ENCODE measurements around the gene CUL2. TPM values are rescaled to one million over a fixed set of nuclear protein-coding genes. Genes with fewer than 3 reads are reported as not detected.

The CUL2 gene
- total RNA-seq, 4 donors from 2014 or later: 15.0 to 18.7 (median 17.5) TPM

DNA sequence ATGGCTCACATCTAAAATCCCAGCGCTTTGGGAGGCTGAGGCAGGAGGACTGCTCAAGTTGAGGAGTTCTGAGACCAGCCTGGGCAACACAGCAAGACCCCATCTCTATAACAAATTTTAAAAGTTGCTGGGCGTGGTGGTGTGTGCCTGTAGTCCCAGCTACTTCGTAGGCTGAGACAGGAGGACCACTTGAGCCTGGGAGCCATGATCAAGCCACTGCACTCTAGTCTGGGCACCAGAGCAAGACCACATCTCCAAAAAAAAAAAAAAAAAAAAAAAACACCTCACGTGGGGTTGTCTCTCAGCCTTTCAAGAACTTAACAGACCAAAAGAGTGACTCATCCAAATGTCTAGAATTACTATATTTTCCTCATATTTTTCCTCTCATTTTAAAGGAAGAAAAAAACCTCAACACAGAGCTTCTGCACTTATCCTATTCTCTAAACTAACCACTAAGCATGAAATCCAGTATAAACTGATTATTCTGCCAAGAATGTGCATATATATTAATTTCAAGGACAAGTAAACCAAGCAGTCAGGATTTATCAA lies 46.3 kb downstream of the CUL2 start:
- 94 to 97% methylated on average over 4 of the region's 4 CpGs for WGBS, 2 donors

DNA sequence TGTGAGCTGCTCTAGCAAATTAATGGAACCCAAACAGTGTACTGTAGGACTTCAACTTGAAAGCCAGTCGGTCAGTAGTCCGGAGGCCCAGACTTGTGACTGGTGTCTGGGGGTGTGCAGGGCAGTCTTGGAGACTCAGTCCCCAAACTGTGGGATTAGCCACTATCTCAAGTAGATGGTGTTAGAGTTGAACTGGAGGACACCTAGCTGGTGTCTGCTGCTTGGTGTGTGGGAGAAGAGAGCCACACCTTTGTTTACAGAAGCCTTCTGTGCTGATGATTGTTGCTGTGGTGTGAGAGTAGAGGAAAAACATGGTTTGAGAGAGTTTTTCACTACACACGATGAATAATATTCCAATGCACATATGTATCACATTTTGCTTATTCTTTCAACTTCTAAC lies 47.4 kb downstream of the CUL2 start:
- intact Hi-C loops (cut with DNase I; ENCODE audit: low total_unique reads): no loop called here
- H3K4me3 ChIP-seq (ENCODE audit: low read depth, poor library complexity, severe bottlenecking): no peak overlapping the region
- 89 to 91% methylated on average over 3 of the region's 3 CpGs for WGBS, 2 donors
- TF ChIP-seq, protein P1, sequence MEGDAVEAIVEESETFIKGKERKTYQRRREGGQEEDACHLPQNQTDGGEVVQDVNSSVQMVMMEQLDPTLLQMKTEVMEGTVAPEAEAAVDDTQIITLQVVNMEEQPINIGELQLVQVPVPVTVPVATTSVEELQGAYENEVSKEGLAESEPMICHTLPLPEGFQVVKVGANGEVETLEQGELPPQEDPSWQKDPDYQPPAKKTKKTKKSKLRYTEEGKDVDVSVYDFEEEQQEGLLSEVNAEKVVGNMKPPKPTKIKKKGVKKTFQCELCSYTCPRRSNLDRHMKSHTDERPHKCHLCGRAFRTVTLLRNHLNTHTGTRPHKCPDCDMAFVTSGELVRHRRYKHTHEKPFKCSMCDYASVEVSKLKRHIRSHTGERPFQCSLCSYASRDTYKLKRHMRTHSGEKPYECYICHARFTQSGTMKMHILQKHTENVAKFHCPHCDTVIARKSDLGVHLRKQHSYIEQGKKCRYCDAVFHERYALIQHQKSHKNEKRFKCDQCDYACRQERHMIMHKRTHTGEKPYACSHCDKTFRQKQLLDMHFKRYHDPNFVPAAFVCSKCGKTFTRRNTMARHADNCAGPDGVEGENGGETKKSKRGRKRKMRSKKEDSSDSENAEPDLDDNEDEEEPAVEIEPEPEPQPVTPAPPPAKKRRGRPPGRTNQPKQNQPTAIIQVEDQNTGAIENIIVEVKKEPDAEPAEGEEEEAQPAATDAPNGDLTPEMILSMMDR (IDR thresholded peaks at IDR 0.05): no peak
- TF ChIP-seq POLR2A (IDR thresholded peaks at IDR 0.05): no peak
- DNase-seq (ENCODE audit: low spot score in 2 of 2): no peak

More for the DNA sequence above, 46.3 kb downstream of the CUL2 start:
- TF ChIP-seq, protein P1 (IDR thresholded peaks at IDR 0.05): no peak
- TF ChIP-seq POLR2A (IDR thresholded peaks at IDR 0.05): no peak
- H3K4me3 ChIP-seq (ENCODE audit: low read depth, poor library complexity, severe bottlenecking): no peak overlapping the region
- intact Hi-C loops (cut with DNase I; ENCODE audit: low total_unique reads): no loop called here
- DNase-seq (ENCODE audit: low spot score in 2 of 2): no peak

DNA sequence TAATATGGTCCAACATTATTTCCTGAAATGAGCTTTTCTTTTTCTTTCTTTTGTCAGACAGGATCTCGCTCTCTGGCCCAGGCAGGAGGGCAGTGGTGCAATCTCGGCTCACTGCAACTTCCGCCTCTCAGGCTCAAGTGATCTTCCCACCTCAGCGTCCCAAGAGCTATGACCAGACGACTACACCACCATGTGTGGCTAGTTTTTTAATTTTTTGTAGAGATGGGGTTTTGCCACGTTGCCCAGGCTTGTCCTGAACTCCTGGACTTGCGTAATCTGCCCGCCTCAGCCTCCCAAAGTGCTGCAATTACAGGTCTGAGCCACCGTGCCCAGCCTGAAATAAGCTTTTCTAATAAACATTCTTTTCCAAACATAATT lies 48.6 kb downstream of the CUL2 start:
- 83 to 84% methylated on average over 9 of the region's 9 CpGs for WGBS, 2 donors
- no peak overlapping the region for H3K4me3 ChIP-seq (ENCODE audit: low read depth, poor library complexity, severe bottlenecking)
- DNase-seq (ENCODE audit: low spot score in 2 of 2): no peak
- intact Hi-C loops (cut with DNase I; ENCODE audit: low total_unique reads): no loop called here
- TF ChIP-seq POLR2A (IDR thresholded peaks at IDR 0.05): no peak
- TF ChIP-seq, protein P1 (IDR thresholded peaks at IDR 0.05): no peak

DNA sequence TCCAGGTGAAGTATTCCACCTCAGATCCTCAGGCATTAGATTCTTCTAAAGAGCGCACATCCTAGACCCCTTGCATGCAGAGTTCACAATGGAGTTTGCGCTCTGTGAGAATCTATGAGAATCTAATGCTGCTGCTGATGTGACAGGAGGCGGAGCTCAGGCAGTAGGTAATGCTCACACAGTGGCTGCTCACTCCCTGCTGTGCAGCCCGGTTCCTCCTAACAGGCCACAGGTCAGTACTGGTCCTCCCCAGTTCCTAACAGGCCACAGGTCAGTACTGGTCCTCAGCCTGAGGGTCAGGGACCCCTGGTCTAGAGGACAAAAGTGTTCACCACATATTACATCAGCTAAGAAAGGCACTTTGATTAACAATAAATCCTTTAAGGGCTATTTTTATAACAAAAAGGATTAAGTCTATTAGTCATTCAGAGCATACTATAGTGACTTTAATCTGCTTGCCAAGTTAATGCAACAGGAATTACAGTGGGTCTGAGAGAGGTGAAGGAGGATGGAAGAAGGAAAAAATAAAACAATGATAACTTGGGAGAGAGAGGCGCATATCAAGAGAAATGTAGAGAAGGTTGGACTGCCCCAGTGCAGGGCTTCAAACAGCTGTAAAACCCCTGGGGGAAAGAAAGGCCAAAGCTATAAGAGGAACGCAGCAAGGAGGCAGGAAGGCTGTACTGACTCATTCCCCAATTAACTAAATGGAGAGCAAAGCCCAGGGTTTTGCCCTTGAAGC lies 49.2 kb downstream of the CUL2 start:
- intact Hi-C loops (cut with DNase I; ENCODE audit: low total_unique reads): no loop called here
- no peak for TF ChIP-seq POLR2A (IDR thresholded peaks at IDR 0.05)
- TF ChIP-seq, protein P1 (IDR thresholded peaks at IDR 0.05): no peak
- DNase-seq (ENCODE audit: low spot score in 2 of 2): no peak
- WGBS, 2 donors: 78 to 86% methylated on average over 5 to 6 of the region's 6 CpGs
- H3K4me3 ChIP-seq (ENCODE audit: low read depth, poor library complexity, severe bottlenecking): no peak overlapping the region

DNA sequence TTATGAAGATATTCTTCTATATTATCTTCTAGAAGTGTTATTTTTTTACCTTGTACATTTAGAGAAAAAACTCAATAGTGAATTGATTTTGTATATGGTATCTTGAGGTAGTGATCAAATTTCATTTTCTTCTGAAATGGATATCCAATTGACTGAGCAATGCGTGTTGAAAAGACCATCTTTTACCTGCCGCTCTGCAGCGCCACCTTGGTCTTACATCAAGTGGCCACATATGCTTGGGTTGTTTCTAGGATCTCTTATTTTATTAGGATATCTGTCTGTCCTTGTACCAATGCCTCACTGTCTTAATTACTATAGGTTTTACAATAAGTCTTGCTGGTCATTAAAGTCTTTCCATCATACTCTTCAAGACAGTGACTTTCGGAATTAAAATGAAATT lies 53.0 kb downstream of the CUL2 start:
- WGBS, 2 donors: 96 to 98% methylated on average over 4 of the region's 4 CpGs
- TF ChIP-seq POLR2A (IDR thresholded peaks at IDR 0.05): no peak
- H3K4me3 ChIP-seq (ENCODE audit: low read depth, poor library complexity, severe bottlenecking): no peak overlapping the region
- no peak for DNase-seq (ENCODE audit: low spot score in 2 of 2)
- intact Hi-C loops (cut with DNase I; ENCODE audit: low total_unique reads): no loop called here

DNA sequence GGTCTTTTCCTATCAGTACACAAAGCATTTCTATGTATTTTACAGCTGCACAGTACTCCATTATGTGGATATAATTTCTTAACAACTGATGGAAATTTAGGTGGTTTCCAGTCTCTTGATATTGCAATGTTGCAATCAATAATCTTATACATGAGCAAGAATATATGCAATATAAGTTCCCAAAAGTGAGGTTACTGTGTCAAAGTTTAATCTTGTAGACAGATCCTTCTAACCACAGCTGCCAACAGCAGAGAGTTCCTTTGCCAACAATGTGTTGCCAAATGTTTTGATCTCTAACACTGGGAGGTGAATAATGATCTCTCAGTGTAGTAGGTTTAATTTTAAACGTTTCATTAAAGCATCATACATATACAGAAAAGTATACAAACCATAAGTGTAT lies 54.5 kb downstream of the CUL2 start:
- WGBS, 2 donors: 30 to 47% methylated on average over 1 of the region's 1 CpG
- no peak for DNase-seq (ENCODE audit: low spot score in 2 of 2)
- intact Hi-C loops (cut with DNase I; ENCODE audit: low total_unique reads): no loop called here
- no peak overlapping the region for H3K4me3 ChIP-seq (ENCODE audit: low read depth, poor library complexity, severe bottlenecking)
- TF ChIP-seq POLR2A (IDR thresholded peaks at IDR 0.05): no peak
- TF ChIP-seq, protein P1 (IDR thresholded peaks at IDR 0.05): no peak
